ENCODE data around the gene B4GALNT3. TPM values are rescaled to one million over a fixed set of nuclear protein-coding genes. Genes with fewer than 3 reads are reported as not detected.

B4GALNT3 gene
- total RNA-seq, 4 donors from 2014 or later = 9.1 to 30.3 (median 12.5) TPM

DNA sequence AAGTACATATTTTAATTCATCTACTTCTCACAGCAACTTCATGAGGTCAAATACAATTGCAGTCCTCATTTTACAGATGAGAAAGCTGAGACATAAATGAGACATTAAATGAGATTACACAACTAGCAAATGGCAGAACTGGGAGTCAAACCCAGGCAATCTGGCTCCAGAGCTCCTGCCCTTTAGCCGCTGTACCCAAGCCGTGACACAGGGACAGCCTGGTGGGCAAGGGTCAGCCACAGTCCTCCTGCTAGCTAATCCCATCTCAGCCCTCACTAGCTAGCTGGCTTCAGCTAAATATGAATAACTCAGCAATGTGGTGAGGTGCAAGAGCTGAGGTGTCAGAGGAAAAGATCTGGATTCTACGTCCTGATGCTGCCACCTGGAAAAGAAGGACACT is 148.7 kb downstream of the B4GALNT3 start:
- Histone ChIP-seq H3K4me3 (no peak overlapping the region), H3K4me1 (peaks cover 0 to 9% (median 6%) of the 10 kb centered on the region in 4 donors), H3K36me3 (no peaks in the 10 kb centered on the region), H3K27me3 (no peaks in the 10 kb centered on the region), H3K9me3 (no peaks in the 10 kb centered on the region), H3K27ac (peak overlapping the region in 1 of 4 donors; percentile 5)
- no peak for TF ChIP-seq POLR2A (IDR thresholded peaks at IDR 0.05)
- TF ChIP-seq, protein P1, sequence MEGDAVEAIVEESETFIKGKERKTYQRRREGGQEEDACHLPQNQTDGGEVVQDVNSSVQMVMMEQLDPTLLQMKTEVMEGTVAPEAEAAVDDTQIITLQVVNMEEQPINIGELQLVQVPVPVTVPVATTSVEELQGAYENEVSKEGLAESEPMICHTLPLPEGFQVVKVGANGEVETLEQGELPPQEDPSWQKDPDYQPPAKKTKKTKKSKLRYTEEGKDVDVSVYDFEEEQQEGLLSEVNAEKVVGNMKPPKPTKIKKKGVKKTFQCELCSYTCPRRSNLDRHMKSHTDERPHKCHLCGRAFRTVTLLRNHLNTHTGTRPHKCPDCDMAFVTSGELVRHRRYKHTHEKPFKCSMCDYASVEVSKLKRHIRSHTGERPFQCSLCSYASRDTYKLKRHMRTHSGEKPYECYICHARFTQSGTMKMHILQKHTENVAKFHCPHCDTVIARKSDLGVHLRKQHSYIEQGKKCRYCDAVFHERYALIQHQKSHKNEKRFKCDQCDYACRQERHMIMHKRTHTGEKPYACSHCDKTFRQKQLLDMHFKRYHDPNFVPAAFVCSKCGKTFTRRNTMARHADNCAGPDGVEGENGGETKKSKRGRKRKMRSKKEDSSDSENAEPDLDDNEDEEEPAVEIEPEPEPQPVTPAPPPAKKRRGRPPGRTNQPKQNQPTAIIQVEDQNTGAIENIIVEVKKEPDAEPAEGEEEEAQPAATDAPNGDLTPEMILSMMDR (IDR thresholded peaks at IDR 0.05) = no peak
- no peak for DNase-seq

DNA sequence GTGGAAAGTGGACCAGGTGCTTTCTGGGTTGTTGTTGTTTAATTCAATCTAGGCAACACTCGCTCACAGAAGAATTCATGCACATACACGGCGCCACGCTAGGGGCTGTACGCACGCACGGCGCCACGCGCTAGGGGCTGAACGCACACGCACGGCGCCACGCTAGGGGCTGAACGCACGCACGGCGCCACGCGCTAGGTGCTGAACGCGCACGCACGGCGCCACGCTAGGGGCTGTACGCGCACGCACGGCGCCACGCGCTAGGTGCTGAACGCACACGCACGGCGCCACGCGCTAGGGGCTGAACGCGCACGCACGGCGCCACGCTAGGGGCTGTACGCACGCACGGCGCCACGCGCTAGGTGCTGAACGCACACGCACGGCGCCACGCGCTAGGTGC is 149.2 kb downstream of the B4GALNT3 start:
- H3K9me3 ChIP-seq = no peaks in the 10 kb centered on the region
- peaks cover 0 to 9% (median 6%) of the 10 kb centered on the region in 4 donors for H3K4me1 ChIP-seq
- TF ChIP-seq, protein P1 (IDR thresholded peaks at IDR 0.05) = no peak
- TF ChIP-seq POLR2A (IDR thresholded peaks at IDR 0.05) = no peak
- H3K36me3 ChIP-seq = no peaks in the 10 kb centered on the region
- no peak overlapping the region for H3K27ac ChIP-seq
- no peak overlapping the region for H3K4me3 ChIP-seq
- DNase-seq = no peak
- H3K27me3 ChIP-seq = no peaks in the 10 kb centered on the region

DNA sequence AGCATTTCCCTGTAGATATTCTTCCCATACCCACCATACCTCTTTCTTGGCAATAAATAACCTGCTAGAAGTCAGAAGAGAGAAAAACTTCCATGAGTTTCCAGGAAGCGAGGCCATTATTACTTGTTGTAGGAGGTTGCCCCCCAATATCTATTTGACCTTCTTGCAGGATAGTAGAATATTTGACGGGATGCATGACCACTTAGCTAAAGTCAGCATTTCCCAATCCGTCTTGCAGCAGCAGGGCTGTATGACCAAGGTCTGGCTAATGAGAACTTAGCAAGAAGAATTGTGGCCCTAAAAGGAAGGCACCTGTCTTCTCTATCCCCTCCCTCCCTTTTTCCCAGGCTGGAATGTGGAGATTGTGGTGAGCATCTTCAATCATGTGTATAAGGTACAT is 152.0 kb downstream of the B4GALNT3 start:
- H3K27ac ChIP-seq = no peak overlapping the region
- peak in 1 of 3 donors; percentile 8 for DNase-seq
- TF ChIP-seq POLR2A (IDR thresholded peaks at IDR 0.05) = no peak
- TF ChIP-seq, protein P1 (IDR thresholded peaks at IDR 0.05) = no peak

DNA sequence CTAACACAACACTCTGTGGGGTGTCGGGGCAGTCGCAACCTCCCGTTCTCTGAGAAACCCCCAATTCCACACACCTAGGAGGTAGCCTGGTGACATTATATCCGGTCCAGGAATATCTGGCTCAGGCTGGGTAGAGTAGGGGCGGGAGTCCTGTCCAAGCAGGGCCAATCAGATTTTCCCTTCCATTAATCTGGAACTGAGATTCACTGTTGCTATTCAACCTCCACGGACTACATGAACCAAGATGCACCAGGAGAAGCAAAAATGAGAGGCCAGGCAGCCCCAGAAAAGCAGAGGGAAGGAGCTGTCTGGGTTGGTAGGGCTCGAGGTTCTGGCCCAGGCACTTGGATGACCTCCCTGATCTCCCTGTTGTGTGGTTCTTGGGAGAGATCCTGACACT is 152.6 kb downstream of the B4GALNT3 start:
- H3K36me3 ChIP-seq = no peaks in the 10 kb centered on the region
- H3K27ac ChIP-seq = no peak overlapping the region
- H3K27me3 ChIP-seq = no peaks in the 10 kb centered on the region
- no peak for TF ChIP-seq POLR2A (IDR thresholded peaks at IDR 0.05)
- TF ChIP-seq, protein P1 (IDR thresholded peaks at IDR 0.05) = no peak
- peak in 1 of 3 donors; percentile 18 for DNase-seq
- H3K9me3 ChIP-seq = no peaks in the 10 kb centered on the region
- H3K4me3 ChIP-seq = no peak overlapping the region
- H3K4me1 ChIP-seq = peaks cover 0 to 9% (median 6%) of the 10 kb centered on the region in 4 donors

More for the DNA sequence above, 152.0 kb downstream of the B4GALNT3 start:
- Histone ChIP-seq H3K4me1 (peaks cover 0 to 9% (median 6%) of the 10 kb centered on the region in 4 donors), H3K27me3 (no peaks in the 10 kb centered on the region), H3K9me3 (no peaks in the 10 kb centered on the region), H3K4me3 (no peak overlapping the region), H3K36me3 (no peaks in the 10 kb centered on the region)

DNA sequence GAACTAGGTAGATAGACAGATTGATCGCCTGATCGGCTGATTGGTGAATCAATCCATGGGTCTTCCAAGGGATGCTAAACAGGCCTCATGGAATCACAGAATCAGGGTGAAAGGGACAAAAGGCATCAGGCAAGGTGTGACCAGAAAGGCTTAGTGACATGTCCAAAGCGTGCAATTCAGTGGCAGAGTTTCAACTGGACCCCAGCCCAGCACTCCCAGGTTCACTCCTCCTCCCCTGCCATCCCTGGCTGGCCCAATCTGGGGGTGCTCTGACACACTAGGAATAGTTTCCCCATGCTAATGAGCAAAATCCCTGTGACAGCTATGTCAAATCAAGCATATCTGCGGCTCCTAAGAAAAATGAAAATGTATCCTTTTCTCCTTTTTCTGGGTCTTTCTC is 153.1 kb downstream of the B4GALNT3 start:
- Histone ChIP-seq H3K4me3 (no peak overlapping the region), H3K9me3 (no peaks in the 10 kb centered on the region), H3K27ac (no peak overlapping the region), H3K27me3 (no peaks in the 10 kb centered on the region), H3K4me1 (peaks cover 0 to 9% (median 6%) of the 10 kb centered on the region in 4 donors), H3K36me3 (no peaks in the 10 kb centered on the region)
- peak in 1 of 3 donors; percentile 29 for DNase-seq
- TF ChIP-seq, protein P1 (IDR thresholded peaks at IDR 0.05) = no peak
- TF ChIP-seq POLR2A (IDR thresholded peaks at IDR 0.05) = no peak

Small RNAs within 50 kb of the gene (small RNA-seq; reads per million reads assigned to genes)
- 0 reads per million in 2 donors for gene RNU7-103P

Other genes with a start within 250 kb of the B4GALNT3 start
- gene SLC6A12, start 245.8 kb upstream of the B4GALNT3 start, total RNA-seq = 1 to 10 TPM in 2 of 4 donors, not detected in 2; 1.7 to 7.9 TPM
- 1 to 10 TPM in 2 of 4 donors, under 1 TPM in 1, not detected in 1; 0.80 to 4.9 (median 1.7) TPM for gene SLC6A13, start 197.1 kb upstream of the B4GALNT3 start, total RNA-seq
- 10 to 100 TPM; 38.8 to 72.7 (median 60.8) TPM for gene KDM5A, start 70.6 kb upstream of the B4GALNT3 start, total RNA-seq
- 10 to 100 TPM in 1 of 4 donors, 1 to 10 TPM in 3; 3.2 to 76.7 (median 6.6) TPM for gene CCDC77, start 58.3 kb upstream of the B4GALNT3 start, total RNA-seq
- gene NINJ2, start 203.5 kb downstream of the B4GALNT3 start, total RNA-seq = 1 to 10 TPM in 3 of 4 donors, not detected in 1; 3.8 to 8.3 (median 5.2) TPM